ENCODE results near the gene MUC12.
A peak's percentile ranks its signal among the peaks of the same experiment; 100 is the strongest.

The MUC12 gene

DNA sequence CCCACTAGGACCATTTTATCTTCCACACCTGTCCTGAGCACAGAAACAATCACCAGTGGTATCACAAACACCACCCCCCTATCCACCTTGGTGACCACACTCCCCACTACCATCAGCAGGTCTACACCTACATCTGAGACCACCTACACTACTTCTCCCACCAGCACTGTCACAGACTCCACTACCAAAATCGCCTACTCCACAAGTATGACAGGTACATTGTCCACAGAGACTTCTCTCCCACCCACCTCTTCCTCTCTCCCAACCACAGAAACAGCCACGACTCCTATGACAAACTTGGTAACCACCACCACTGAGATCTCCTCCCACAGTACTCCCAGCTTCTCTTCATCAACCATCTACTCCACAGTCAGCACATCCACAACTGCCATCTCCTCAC, 16.7 kb upstream of the MUC12 start:
- no peak for TF ChIP-seq EZH2 (IDR thresholded peaks at IDR 0.05; ENCODE audit: borderline replicate concordance, low read depth, low read length, severe bottlenecking)
- TF ChIP-seq, protein P1, sequence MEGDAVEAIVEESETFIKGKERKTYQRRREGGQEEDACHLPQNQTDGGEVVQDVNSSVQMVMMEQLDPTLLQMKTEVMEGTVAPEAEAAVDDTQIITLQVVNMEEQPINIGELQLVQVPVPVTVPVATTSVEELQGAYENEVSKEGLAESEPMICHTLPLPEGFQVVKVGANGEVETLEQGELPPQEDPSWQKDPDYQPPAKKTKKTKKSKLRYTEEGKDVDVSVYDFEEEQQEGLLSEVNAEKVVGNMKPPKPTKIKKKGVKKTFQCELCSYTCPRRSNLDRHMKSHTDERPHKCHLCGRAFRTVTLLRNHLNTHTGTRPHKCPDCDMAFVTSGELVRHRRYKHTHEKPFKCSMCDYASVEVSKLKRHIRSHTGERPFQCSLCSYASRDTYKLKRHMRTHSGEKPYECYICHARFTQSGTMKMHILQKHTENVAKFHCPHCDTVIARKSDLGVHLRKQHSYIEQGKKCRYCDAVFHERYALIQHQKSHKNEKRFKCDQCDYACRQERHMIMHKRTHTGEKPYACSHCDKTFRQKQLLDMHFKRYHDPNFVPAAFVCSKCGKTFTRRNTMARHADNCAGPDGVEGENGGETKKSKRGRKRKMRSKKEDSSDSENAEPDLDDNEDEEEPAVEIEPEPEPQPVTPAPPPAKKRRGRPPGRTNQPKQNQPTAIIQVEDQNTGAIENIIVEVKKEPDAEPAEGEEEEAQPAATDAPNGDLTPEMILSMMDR (IDR thresholded peaks at IDR 0.05; ENCODE audit: borderline replicate concordance, extremely low read depth, low read length, poor library complexity, severe bottlenecking), result no peak
- no peak overlapping the region for H3K4me3 ChIP-seq (ENCODE audit: low read depth in 1 of 2, low read length in 2 of 2)
- no peak for DNase-seq

DNA sequence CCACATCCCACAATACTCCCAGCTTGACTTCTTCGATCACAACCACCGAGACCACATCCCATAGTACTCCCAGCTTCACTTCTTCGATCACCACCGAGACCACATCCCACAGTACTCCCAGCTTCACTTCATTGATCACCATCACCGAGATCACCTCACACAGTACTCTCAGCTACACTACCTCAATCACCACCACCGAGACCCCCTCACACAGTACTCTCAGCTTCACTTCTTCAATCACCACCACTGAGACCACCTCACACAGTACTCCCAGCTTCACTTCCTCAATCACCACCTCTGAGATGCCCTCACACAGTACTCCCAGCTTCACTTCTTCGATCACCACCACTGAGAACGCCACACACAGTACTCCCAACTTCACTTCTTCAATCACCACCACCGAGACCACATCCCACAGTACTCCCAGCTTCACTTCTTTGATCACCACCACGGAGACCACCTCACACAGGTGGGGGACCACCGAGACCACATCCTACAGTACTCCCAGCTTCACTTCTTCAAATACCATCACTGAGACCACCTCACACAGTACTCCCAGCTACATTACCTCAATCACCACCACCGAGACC, 11.4 kb upstream of the MUC12 start:
- H3K27me3 ChIP-seq (ENCODE audit: insufficient read depth, low read length, poor library complexity), result peaks cover 12% of the 10 kb centered on the region
- H2AFZ ChIP-seq (ENCODE audit: low read depth, low read length), result no peak overlapping the region
- H3K4me1 ChIP-seq (ENCODE audit: insufficient read depth, low read length), result no peaks in the 10 kb centered on the region
- H3K9me3 ChIP-seq (ENCODE audit: insufficient read depth, low read length, severe bottlenecking), result no peaks in the 10 kb centered on the region
- H3K27ac ChIP-seq (ENCODE audit: low read length), result no peak overlapping the region
- H3K4me3 ChIP-seq (ENCODE audit: low read depth in 1 of 2, low read length in 2 of 2), result no peak overlapping the region
- H4K20me1 ChIP-seq (ENCODE audit: insufficient read depth, low read length), result no peaks in the 10 kb centered on the region
- H3K79me2 ChIP-seq (ENCODE audit: insufficient read depth, low read length), result no peaks in the 10 kb centered on the region
- DNase-seq, result no peak
- H3K4me2 ChIP-seq (ENCODE audit: insufficient read depth, low read length), result no peak overlapping the region
- no peak overlapping the region for H3K9ac ChIP-seq (ENCODE audit: low read depth, low read length)
- ATAC-seq (ENCODE audit: insufficient read depth, low read depth), result peak; percentile 53; the same call in 2 of the 3 replicates
- no peak for TF ChIP-seq EZH2 (IDR thresholded peaks at IDR 0.05; ENCODE audit: borderline replicate concordance, low read depth, low read length, severe bottlenecking)
- TF ChIP-seq, protein P1 (IDR thresholded peaks at IDR 0.05; ENCODE audit: borderline replicate concordance, extremely low read depth, low read length, poor library complexity, severe bottlenecking), result no peak
- no peaks in the 10 kb centered on the region for H3K36me3 ChIP-seq (ENCODE audit: insufficient read depth, low read length)

More for the DNA sequence above, 16.7 kb upstream of the MUC12 start:
- Histone ChIP-seq H2AFZ (ENCODE audit: low read depth, low read length) (no peak overlapping the region), H3K4me2 (ENCODE audit: insufficient read depth, low read length) (no peak overlapping the region), H4K20me1 (ENCODE audit: insufficient read depth, low read length) (no peaks in the 10 kb centered on the region), H3K9me3 (ENCODE audit: insufficient read depth, low read length, severe bottlenecking) (no peaks in the 10 kb centered on the region), H3K27ac (ENCODE audit: low read length) (no peak overlapping the region), H3K36me3 (ENCODE audit: insufficient read depth, low read length) (no peaks in the 10 kb centered on the region), H3K4me1 (ENCODE audit: insufficient read depth, low read length) (no peaks in the 10 kb centered on the region), H3K79me2 (ENCODE audit: insufficient read depth, low read length) (no peaks in the 10 kb centered on the region), H3K27me3 (ENCODE audit: insufficient read depth, low read length, poor library complexity) (peaks cover 10% of the 10 kb centered on the region), H3K9ac (ENCODE audit: low read depth, low read length) (no peak overlapping the region)
- ATAC-seq (ENCODE audit: insufficient read depth, low read depth), result no peak

DNA sequence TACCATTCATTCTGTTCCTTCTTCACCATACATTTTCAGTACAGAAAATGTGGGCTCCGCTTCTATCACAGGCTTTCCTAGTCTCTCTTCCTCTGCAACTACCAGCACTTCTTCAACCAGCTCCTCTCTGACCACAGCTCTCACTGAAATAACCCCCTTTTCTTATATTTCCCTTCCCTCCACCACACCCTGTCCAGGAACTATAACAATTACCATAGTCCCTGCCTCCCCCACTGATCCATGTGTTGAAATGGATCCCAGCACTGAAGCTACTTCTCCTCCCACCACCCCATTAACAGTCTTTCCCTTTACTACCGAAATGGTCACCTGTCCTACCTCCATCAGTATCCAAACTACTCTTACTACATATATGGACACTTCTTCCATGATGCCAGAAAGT, 9.5 kb upstream of the MUC12 start:
- Histone ChIP-seq H3K27ac (ENCODE audit: low read length) (no peak overlapping the region), H3K9me3 (ENCODE audit: insufficient read depth, low read length, severe bottlenecking) (no peaks in the 10 kb centered on the region), H3K9ac (ENCODE audit: low read depth, low read length) (no peak overlapping the region), H2AFZ (ENCODE audit: low read depth, low read length) (no peak overlapping the region), H3K36me3 (ENCODE audit: insufficient read depth, low read length) (no peaks in the 10 kb centered on the region), H3K4me2 (ENCODE audit: insufficient read depth, low read length) (no peak overlapping the region), H3K4me3 (ENCODE audit: low read depth in 1 of 2, low read length in 2 of 2) (no peak overlapping the region), H3K27me3 (ENCODE audit: insufficient read depth, low read length, poor library complexity) (peaks cover 12% of the 10 kb centered on the region), H3K4me1 (ENCODE audit: insufficient read depth, low read length) (no peaks in the 10 kb centered on the region), H3K79me2 (ENCODE audit: insufficient read depth, low read length) (no peaks in the 10 kb centered on the region), H4K20me1 (ENCODE audit: insufficient read depth, low read length) (peaks cover 6% of the 10 kb centered on the region; the same call in 1 of the 2 replicates)
- DNase-seq, result no peak
- no peak for ATAC-seq (ENCODE audit: insufficient read depth, low read depth)
- TF ChIP-seq, protein P1 (IDR thresholded peaks at IDR 0.05; ENCODE audit: borderline replicate concordance, extremely low read depth, low read length, poor library complexity, severe bottlenecking), result no peak
- no peak for TF ChIP-seq EZH2 (IDR thresholded peaks at IDR 0.05; ENCODE audit: borderline replicate concordance, low read depth, low read length, severe bottlenecking)
